Endothelial cell (in vitro differentiated cells): ENCODE results near the gene TEX261. TPM values are rescaled to one million over a fixed set of nuclear protein-coding genes. Genes with fewer than 3 reads are reported as not detected.

ENCODE experiments used
- DNase-seq: peaks from one replicate; pipeline ENCODE4 v3.0.0; 2021; ENCODE audit warnings: low spot score
- H3K27ac Mint-ChIP-seq: one replicate; pipeline ENCODE4 v1.8.0; 2021; ENCODE audit warnings: mixed read lengths, inconsistent platforms; ENCODE audit not compliant: unreplicated experiment
- H3K27me3 Mint-ChIP-seq: one replicate; pipeline ENCODE4 v1.8.0; 2021; ENCODE audit warnings: mild to moderate bottlenecking, moderate library complexity, mixed read lengths, inconsistent platforms; ENCODE audit not compliant: unreplicated experiment
- H3K36me3 Mint-ChIP-seq: one replicate; pipeline ENCODE4 v1.8.0; 2021; ENCODE audit warnings: mild to moderate bottlenecking, low read depth, mixed read lengths, inconsistent platforms; ENCODE audit not compliant: unreplicated experiment
- H3K4me1 Mint-ChIP-seq: one replicate; pipeline ENCODE4 v1.8.0; 2021; ENCODE audit warnings: mild to moderate bottlenecking, mixed read lengths, inconsistent platforms; ENCODE audit not compliant: unreplicated experiment
- H3K4me3 Mint-ChIP-seq: one replicate; pipeline ENCODE4 v1.8.0; 2021; ENCODE audit warnings: mild to moderate bottlenecking, mixed read lengths, inconsistent platforms; ENCODE audit not compliant: unreplicated experiment
- H3K9me3 Mint-ChIP-seq: one replicate; pipeline ENCODE4 v1.8.0; 2021; ENCODE audit warnings: mixed read lengths, inconsistent platforms; ENCODE audit not compliant: unreplicated experiment
- total RNA-seq: library from RNA; stranded (reverse); fragmentation: NEBNext Ultra II Directional; extraction: Animal tissue kit (Norgen Biotek cat#: 25700); gene quantifications from one replicate; pipeline ENCODE4 v1.2.1, GENCODE V29; 2021; ENCODE audit not compliant: unreplicated experiment
- TF ChIP-seq, protein P1 (sequence below): fragments of 200-600 bp; sonication (generic); IDR thresholded peaks from one replicate; pipeline ENCODE4 v1.5.0; 2021; ENCODE audit warnings: antibody characterized with exemption; ENCODE audit not compliant: unreplicated experiment

TEX261 gene
- total RNA-seq, 1 donor from 2014 or later: 37.1 TPM

DNA sequence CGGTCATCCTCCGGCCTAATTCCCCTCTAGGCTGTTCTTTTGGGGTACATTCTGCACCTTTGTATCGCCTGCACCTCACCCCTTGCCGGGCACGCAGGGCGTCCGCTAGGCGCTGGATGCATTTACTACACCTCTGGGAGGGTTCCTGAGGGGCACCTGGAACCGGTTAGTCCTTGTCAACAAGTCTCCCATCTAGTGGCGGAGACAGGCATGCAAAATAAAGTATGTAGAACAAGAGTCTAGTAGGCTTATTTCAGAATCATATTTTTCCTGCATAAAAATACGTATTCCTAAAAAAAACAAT lies 705 bp upstream of the TEX261 start:
- Mint-ChIP-seq H3K27ac (no peak overlapping the region), H3K4me1 (peaks cover 25% of the 10 kb centered on the region), H3K36me3 (peaks cover 15% of the 10 kb centered on the region), H3K27me3 (peaks cover 8% of the 10 kb centered on the region), H3K9me3 (no peaks in the 10 kb centered on the region), H3K4me3 (peak overlapping the region; percentile 86)
- DNase-seq: no peak
- TF ChIP-seq, protein P1, sequence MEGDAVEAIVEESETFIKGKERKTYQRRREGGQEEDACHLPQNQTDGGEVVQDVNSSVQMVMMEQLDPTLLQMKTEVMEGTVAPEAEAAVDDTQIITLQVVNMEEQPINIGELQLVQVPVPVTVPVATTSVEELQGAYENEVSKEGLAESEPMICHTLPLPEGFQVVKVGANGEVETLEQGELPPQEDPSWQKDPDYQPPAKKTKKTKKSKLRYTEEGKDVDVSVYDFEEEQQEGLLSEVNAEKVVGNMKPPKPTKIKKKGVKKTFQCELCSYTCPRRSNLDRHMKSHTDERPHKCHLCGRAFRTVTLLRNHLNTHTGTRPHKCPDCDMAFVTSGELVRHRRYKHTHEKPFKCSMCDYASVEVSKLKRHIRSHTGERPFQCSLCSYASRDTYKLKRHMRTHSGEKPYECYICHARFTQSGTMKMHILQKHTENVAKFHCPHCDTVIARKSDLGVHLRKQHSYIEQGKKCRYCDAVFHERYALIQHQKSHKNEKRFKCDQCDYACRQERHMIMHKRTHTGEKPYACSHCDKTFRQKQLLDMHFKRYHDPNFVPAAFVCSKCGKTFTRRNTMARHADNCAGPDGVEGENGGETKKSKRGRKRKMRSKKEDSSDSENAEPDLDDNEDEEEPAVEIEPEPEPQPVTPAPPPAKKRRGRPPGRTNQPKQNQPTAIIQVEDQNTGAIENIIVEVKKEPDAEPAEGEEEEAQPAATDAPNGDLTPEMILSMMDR: no peak

DNA sequence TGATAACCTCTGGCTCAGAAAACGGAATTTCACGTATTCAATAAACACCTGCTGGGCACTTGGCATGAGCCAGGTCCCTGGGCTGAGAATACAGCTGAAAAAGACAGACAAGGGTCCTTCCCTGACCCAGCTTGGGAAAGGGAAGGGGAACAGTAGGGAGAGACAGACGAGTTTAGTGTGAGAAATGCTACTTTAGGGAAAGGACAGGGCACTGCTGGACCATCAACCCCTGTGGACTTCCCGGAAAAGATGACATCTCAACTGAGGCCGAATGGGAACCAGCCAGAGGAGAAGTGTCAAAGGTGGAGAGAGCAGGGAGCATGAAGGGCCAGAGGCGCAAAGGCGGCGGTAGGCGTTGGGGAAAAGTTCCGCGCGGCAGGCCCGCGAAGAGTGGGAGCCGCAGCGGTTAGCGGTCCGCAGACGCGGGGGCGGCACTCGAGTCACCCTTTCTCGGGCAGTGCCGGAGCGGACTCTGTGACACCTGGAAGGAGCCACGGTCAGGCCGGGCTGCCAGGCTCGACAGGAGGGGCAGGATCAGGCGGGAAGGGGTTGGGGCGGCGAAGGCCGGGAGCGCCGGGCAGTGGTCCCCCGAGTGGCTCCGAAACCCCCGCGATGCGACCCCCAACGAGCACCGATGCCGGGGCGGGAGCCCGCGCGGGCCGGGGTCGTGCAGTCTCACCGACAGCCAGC lies 519 bp downstream of the TEX261 start:
- peaks cover 22% of the 10 kb centered on the region for H3K36me3 Mint-ChIP-seq
- peak overlapping the region; percentile 40 for H3K27ac Mint-ChIP-seq
- no peak for DNase-seq
- peaks cover 21% of the 10 kb centered on the region for H3K4me1 Mint-ChIP-seq
- peak overlapping the region; percentile 99 for H3K4me3 Mint-ChIP-seq
- H3K9me3 Mint-ChIP-seq: no peaks in the 10 kb centered on the region
- TF ChIP-seq, protein P1: no peak
- H3K27me3 Mint-ChIP-seq: peaks cover 8% of the 10 kb centered on the region

DNA sequence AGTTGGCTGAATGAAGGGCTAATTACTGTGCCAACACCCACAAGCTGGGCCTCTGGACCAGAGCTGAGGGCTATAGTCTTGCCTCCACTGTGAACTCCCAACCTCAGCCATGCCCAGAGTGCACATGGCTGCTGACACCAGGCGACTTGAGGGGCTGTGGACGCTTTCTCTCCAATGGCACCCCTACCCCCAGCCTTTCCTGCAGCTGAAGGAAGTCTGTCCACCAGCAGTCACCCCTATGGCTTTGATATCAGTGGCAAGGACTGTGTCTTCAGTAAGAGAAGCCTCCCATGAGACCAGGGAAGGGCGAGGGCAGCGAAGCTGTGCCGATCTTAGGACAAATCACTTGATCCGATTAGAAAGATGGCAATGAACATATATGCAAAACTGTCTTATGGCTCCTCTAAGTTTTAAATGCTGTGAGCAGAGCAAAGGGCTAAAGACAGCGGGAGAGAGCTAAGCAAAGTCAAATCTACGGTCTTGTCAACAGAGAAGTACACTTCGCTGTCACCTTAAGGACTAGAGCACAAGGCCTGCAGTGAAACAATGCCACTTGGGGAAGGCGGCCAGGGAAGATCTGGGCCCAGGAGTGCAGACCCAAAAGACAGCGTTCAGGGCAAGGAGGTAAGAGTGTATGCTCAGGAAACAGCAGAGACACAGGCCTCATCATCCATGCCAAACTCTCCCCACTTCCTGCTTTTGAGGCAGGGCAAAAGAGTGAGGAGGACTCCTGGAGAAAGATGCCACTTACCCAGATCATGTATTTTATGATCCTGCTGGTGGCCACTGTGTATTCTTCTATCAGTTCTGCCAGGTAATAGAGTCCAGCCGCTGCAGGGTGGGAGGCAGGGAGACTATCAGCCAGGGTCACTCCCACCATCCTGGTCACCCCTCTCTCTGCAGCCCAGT lies 1.5 kb downstream of the TEX261 start:
- Mint-ChIP-seq H3K4me3 (peak overlapping the region; percentile 99), H3K9me3 (no peaks in the 10 kb centered on the region), H3K27me3 (peaks cover 8% of the 10 kb centered on the region), H3K36me3 (peaks cover 30% of the 10 kb centered on the region), H3K27ac (no peak overlapping the region), H3K4me1 (peaks cover 15% of the 10 kb centered on the region)
- DNase-seq: no peak
- TF ChIP-seq, protein P1: no peak

DNA sequence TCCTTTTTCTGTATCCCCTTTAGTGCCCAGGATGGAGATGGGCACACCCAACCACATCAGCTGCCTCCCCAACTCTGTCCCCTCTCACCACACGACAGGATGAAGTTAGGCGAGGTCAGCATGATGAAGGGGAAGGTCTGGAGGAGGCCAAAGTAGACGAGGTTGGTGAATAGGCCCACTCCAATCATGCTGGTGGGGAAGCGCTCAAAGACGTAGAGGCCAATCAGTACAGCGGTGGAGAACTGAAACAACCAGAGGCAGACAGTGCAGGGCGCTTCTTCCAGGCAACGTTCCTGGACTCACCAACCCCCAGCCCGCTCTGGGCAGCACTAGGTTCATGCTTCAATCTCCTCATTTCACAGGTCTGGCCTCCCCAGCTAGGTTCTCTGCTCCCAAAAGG lies 2.9 kb downstream of the TEX261 start:
- peaks cover 40% of the 10 kb centered on the region for H3K36me3 Mint-ChIP-seq
- peaks cover 15% of the 10 kb centered on the region for H3K4me1 Mint-ChIP-seq
- DNase-seq: no peak
- peaks cover 8% of the 10 kb centered on the region for H3K27me3 Mint-ChIP-seq
- TF ChIP-seq, protein P1: no peak
- no peak overlapping the region for H3K4me3 Mint-ChIP-seq
- no peaks in the 10 kb centered on the region for H3K9me3 Mint-ChIP-seq
- H3K27ac Mint-ChIP-seq: no peak overlapping the region

DNA sequence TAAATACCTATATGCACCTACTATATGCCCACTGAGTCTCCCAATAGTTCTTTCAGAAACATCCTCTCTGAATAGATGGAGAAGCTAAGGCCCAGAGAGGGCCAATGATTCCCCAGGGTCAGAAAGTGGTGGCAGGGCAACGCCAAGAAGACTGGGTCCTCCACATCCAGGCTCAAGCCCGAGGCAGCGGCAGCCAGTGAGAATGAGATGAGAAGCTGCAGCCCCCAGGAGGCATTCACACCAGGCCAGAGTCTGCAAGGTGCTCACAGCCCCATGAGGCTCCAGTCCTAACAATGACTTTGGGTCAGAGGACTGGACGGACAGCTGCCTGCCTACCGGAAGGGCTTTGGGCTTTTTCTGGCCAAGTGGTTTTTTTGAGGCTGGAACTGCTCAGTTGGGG lies 3.5 kb downstream of the TEX261 start:
- H3K27ac Mint-ChIP-seq: no peak overlapping the region
- peaks cover 8% of the 10 kb centered on the region for H3K27me3 Mint-ChIP-seq
- peaks cover 20% of the 10 kb centered on the region for H3K4me1 Mint-ChIP-seq
- no peaks in the 10 kb centered on the region for H3K9me3 Mint-ChIP-seq
- no peak overlapping the region for H3K4me3 Mint-ChIP-seq
- no peak for DNase-seq
- H3K36me3 Mint-ChIP-seq: peaks cover 46% of the 10 kb centered on the region
- TF ChIP-seq, protein P1: no peak
